Astrocyte (in vitro differentiated cells and primary cell): Measurements from ENCODE around the gene ERG. TPM values are rescaled to one million over a fixed set of nuclear protein-coding genes. Genes with fewer than 3 reads are reported as not detected.

Experiments used
- DNase-seq: peaks from one replicate; pipeline ENCODE4 v3.0.0-alpha.2; 2010; ENCODE audit warnings: low read depth
- FAIRE-seq: peaks from 2 replicates; lab custom pipeline; 2011; peaks lifted over from hg19 to GRCh38; lab: Jason Lieb, UNC
- H2AFZ ChIP-seq: 2 replicates; pipeline ENCODE4 v1.6.0; 2012; ENCODE audit warnings: low read depth, low read length, inconsistent platforms
- H3K27ac ChIP-seq: 2 replicates; pipeline ENCODE4 v1.5.1; 2011; ENCODE audit warnings: low read depth, low read length, inconsistent platforms
- H3K27me3 ChIP-seq: 2 replicates; pipeline ENCODE4 v1.6.0; 2011; ENCODE audit warnings: low read length, inconsistent platforms; ENCODE audit not compliant: insufficient read depth
- H3K36me3 ChIP-seq: 2 replicates; pipeline ENCODE4 v1.5.1; 2011; ENCODE audit warnings: low read length, inconsistent platforms; ENCODE audit not compliant: insufficient read depth
- H3K4me1 ChIP-seq: 2 replicates; pipeline ENCODE4 v1.5.1; 2011; ENCODE audit warnings: low read length, inconsistent platforms; ENCODE audit not compliant: insufficient read depth
- H3K4me2 ChIP-seq: 2 replicates; pipeline ENCODE4 v1.6.0; 2012; ENCODE audit warnings: low read length, inconsistent platforms
- H3K4me3 ChIP-seq: 2 replicates; pipeline ENCODE4 v1.5.1; 2011; ENCODE audit warnings: low read depth, mild to moderate bottlenecking, low read length, inconsistent platforms; ENCODE audit not compliant: insufficient read depth
- H3K79me2 ChIP-seq: 2 replicates; pipeline ENCODE4 v1.6.0; 2012; ENCODE audit warnings: mild to moderate bottlenecking, low read length, inconsistent platforms; ENCODE audit not compliant: insufficient read depth
- H3K9ac ChIP-seq: 2 replicates; pipeline ENCODE4 v1.6.0; 2012; ENCODE audit warnings: mild to moderate bottlenecking, low read length, inconsistent platforms
- H3K9me3 ChIP-seq: 2 replicates; pipeline ENCODE4 v1.5.1; 2012; ENCODE audit warnings: low read depth, mild to moderate bottlenecking, low read length, inconsistent platforms; ENCODE audit not compliant: insufficient read depth
- H4K20me1 ChIP-seq: 2 replicates; pipeline ENCODE4 v1.6.0; 2012; ENCODE audit warnings: low read length, inconsistent platforms; ENCODE audit not compliant: insufficient read depth
- H3K27ac Mint-ChIP-seq: one replicate; pipeline ENCODE4 v1.8.0; 2021; ENCODE audit warnings: mild to moderate bottlenecking, mixed read lengths; ENCODE audit not compliant: unreplicated experiment
- H3K27me3 Mint-ChIP-seq: one replicate; pipeline ENCODE4 v1.8.0; 2021; ENCODE audit warnings: low read depth, mixed read lengths; ENCODE audit not compliant: unreplicated experiment
- H3K36me3 Mint-ChIP-seq: one replicate; pipeline ENCODE4 v1.8.0; 2021; ENCODE audit warnings: low read depth, mixed read lengths; ENCODE audit not compliant: unreplicated experiment
- H3K4me1 Mint-ChIP-seq: one replicate; pipeline ENCODE4 v1.8.0; 2021; ENCODE audit warnings: low read depth, mixed read lengths; ENCODE audit not compliant: unreplicated experiment
- H3K4me3 Mint-ChIP-seq: one replicate; pipeline ENCODE4 v1.8.0; 2021; ENCODE audit warnings: mild to moderate bottlenecking, moderate library complexity, mixed read lengths; ENCODE audit not compliant: unreplicated experiment
- H3K9me3 Mint-ChIP-seq: one replicate; pipeline ENCODE4 v1.8.0; 2021; ENCODE audit warnings: mild to moderate bottlenecking, mixed read lengths; ENCODE audit not compliant: unreplicated experiment
- EZH2 ChIP-seq: IDR thresholded peaks from 2 replicates; pipeline ENCODE4 v1.6.1; 2012; ENCODE audit warnings: mild to moderate bottlenecking, low read length, inconsistent platforms; ENCODE audit not compliant: insufficient read depth
- total RNA-seq: library from RNA; stranded (reverse); gene quantifications from 2 replicates; pipeline ENCODE4 v1.2.1, GENCODE V29; 2021
- TF ChIP-seq, protein P1 (sequence below): IDR thresholded peaks from 2 replicates; pipeline ENCODE4 v1.5.1; 2011; ENCODE audit warnings: low read depth, mild to moderate bottlenecking, inconsistent platforms, low read length, moderate library complexity; ENCODE audit not compliant: insufficient read depth

Gene ERG
- total RNA-seq, 1 donor from 2014 or later: 0.84 TPM

DNA sequence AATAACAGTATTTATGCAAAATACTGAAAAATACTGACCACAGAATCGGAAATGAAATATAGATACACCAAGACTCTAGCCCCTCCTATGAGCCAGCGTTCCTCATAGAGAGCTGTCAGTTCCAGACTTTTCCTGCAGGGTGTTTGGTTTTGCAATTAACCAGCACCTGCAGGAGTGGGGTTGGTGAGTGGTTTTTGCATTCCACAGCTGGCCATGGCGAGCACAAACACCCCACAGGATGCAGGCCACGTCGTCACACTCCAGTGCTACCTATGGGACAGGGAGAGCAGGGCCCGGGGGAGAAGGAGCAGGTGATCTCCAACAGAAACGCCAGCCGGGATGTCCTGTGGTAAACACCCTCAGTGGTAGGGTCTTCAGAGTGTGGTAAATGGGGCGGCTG, 94.1 kb downstream of the ERG start:
- DNase-seq (no peak), FAIRE-seq (no peak)
- H3K27me3 Mint-ChIP-seq: peaks cover 6% of the 10 kb centered on the region
- H3K27ac ChIP-seq: no peak overlapping the region
- no peaks in the 10 kb centered on the region for H4K20me1 ChIP-seq
- no peak overlapping the region for H3K4me3 ChIP-seq
- no peaks in the 10 kb centered on the region for H3K36me3 ChIP-seq
- H3K4me1 ChIP-seq: no peaks in the 10 kb centered on the region
- H3K4me2 ChIP-seq: no peak overlapping the region
- H3K9ac ChIP-seq: no peak overlapping the region
- H3K4me1 Mint-ChIP-seq: no peaks in the 10 kb centered on the region
- no peaks in the 10 kb centered on the region for H3K9me3 Mint-ChIP-seq
- no peak for TF ChIP-seq EZH2
- TF ChIP-seq, protein P1, sequence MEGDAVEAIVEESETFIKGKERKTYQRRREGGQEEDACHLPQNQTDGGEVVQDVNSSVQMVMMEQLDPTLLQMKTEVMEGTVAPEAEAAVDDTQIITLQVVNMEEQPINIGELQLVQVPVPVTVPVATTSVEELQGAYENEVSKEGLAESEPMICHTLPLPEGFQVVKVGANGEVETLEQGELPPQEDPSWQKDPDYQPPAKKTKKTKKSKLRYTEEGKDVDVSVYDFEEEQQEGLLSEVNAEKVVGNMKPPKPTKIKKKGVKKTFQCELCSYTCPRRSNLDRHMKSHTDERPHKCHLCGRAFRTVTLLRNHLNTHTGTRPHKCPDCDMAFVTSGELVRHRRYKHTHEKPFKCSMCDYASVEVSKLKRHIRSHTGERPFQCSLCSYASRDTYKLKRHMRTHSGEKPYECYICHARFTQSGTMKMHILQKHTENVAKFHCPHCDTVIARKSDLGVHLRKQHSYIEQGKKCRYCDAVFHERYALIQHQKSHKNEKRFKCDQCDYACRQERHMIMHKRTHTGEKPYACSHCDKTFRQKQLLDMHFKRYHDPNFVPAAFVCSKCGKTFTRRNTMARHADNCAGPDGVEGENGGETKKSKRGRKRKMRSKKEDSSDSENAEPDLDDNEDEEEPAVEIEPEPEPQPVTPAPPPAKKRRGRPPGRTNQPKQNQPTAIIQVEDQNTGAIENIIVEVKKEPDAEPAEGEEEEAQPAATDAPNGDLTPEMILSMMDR: no peak
- no peaks in the 10 kb centered on the region for H3K9me3 ChIP-seq
- H3K36me3 Mint-ChIP-seq: no peaks in the 10 kb centered on the region
- no peak overlapping the region for H3K27ac Mint-ChIP-seq
- H3K79me2 ChIP-seq: no peaks in the 10 kb centered on the region
- H3K4me3 Mint-ChIP-seq: no peak overlapping the region
- H3K27me3 ChIP-seq: peaks cover 2% of the 10 kb centered on the region
- H2AFZ ChIP-seq: no peak overlapping the region

DNA sequence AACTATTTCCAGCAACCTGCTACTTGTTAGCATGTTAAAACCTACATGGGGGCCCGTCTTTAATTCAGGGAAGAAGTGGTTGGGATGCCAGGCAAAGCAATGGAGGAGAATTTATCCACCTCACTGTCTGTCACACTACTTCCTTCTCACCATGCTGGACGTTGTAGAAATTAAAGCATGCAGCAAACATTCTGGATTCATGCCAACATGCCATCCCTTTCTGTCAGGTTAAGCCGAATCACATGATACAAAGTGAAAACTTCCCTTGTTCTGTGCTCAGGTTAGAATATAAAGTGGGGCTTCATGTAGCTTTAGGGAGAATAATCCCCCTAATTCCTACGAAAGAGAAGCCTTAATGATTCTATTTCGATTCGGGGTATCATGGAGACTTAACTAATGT, 95.5 kb downstream of the ERG start:
- Histone ChIP-seq H3K27me3 (peaks cover 2% of the 10 kb centered on the region), H3K9me3 (no peaks in the 10 kb centered on the region), H2AFZ (no peak overlapping the region), H3K4me3 (no peak overlapping the region), H3K36me3 (no peaks in the 10 kb centered on the region), H3K79me2 (no peaks in the 10 kb centered on the region), H3K4me2 (no peak overlapping the region), H3K27ac (no peak overlapping the region), H4K20me1 (no peaks in the 10 kb centered on the region), H3K4me1 (no peaks in the 10 kb centered on the region), H3K9ac (no peak overlapping the region)
- no peak for TF ChIP-seq EZH2
- TF ChIP-seq, protein P1: no peak
- H3K36me3 Mint-ChIP-seq: no peaks in the 10 kb centered on the region
- no peaks in the 10 kb centered on the region for H3K9me3 Mint-ChIP-seq
- no peaks in the 10 kb centered on the region for H3K4me1 Mint-ChIP-seq
- no peak for DNase-seq
- no peak overlapping the region for H3K4me3 Mint-ChIP-seq
- H3K27ac Mint-ChIP-seq: no peak overlapping the region
- FAIRE-seq: no peak
- peaks cover 12% of the 10 kb centered on the region for H3K27me3 Mint-ChIP-seq

DNA sequence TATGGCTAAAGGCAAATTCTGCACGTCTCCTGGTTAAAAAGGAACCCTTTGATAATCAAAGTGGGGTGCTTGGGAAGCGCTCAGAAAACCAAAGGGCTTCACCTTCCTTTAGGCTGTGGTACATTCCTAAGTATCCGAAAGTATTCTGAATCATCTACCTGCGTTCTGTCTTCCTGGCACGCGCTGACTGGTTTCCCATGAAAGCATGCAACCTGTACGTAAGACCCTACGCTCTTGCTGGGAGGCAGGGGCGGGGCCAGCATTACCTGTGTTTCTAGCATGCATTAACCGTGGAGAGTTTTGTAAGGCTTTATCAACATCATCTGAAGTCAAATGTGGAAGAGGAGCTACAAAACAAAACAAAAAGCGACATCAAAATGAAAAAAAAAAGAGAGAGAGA, 96.0 kb downstream of the ERG start:
- Mint-ChIP-seq H3K9me3 (no peaks in the 10 kb centered on the region), H3K27me3 (peaks cover 15% of the 10 kb centered on the region), H3K4me1 (no peaks in the 10 kb centered on the region), H3K4me3 (no peak overlapping the region), H3K36me3 (no peaks in the 10 kb centered on the region), H3K27ac (no peak overlapping the region)
- Histone ChIP-seq H3K79me2 (no peaks in the 10 kb centered on the region), H3K4me2 (no peak overlapping the region), H3K36me3 (no peaks in the 10 kb centered on the region), H3K9me3 (no peaks in the 10 kb centered on the region), H3K4me3 (no peak overlapping the region), H3K27me3 (peaks cover 2% of the 10 kb centered on the region), H4K20me1 (no peaks in the 10 kb centered on the region), H3K27ac (no peak overlapping the region), H3K9ac (no peak overlapping the region), H2AFZ (no peak overlapping the region), H3K4me1 (no peaks in the 10 kb centered on the region)
- no peak for DNase-seq
- TF ChIP-seq, protein P1: no peak
- TF ChIP-seq EZH2: no peak
- FAIRE-seq: no peak
